Astrocyte (in vitro differentiated cells and primary cell): ENCODE data around the gene CREB3. TPM values are rescaled to one million over a fixed set of nuclear protein-coding genes. Genes with fewer than 3 reads are reported as not detected.

Source experiments
- DNase-seq: peaks from one replicate; pipeline ENCODE4 v3.0.0-alpha.2; 2010; ENCODE audit warnings: low read depth
- FAIRE-seq: peaks from 2 replicates; lab custom pipeline; 2011; peaks lifted over from hg19 to GRCh38; lab: Jason Lieb, UNC
- H2AFZ ChIP-seq: 2 replicates; pipeline ENCODE4 v1.6.0; 2012; ENCODE audit warnings: low read depth, low read length, inconsistent platforms
- H3K27ac ChIP-seq: 2 replicates; pipeline ENCODE4 v1.5.1; 2011; ENCODE audit warnings: low read depth, low read length, inconsistent platforms
- H3K27me3 ChIP-seq: 2 replicates; pipeline ENCODE4 v1.6.0; 2011; ENCODE audit warnings: low read length, inconsistent platforms; ENCODE audit not compliant: insufficient read depth
- H3K36me3 ChIP-seq: 2 replicates; pipeline ENCODE4 v1.5.1; 2011; ENCODE audit warnings: low read length, inconsistent platforms; ENCODE audit not compliant: insufficient read depth
- H3K4me1 ChIP-seq: 2 replicates; pipeline ENCODE4 v1.5.1; 2011; ENCODE audit warnings: low read length, inconsistent platforms; ENCODE audit not compliant: insufficient read depth
- H3K4me2 ChIP-seq: 2 replicates; pipeline ENCODE4 v1.6.0; 2012; ENCODE audit warnings: low read length, inconsistent platforms
- H3K4me3 ChIP-seq: 2 replicates; pipeline ENCODE4 v1.5.1; 2011; ENCODE audit warnings: low read depth, mild to moderate bottlenecking, low read length, inconsistent platforms; ENCODE audit not compliant: insufficient read depth
- H3K79me2 ChIP-seq: 2 replicates; pipeline ENCODE4 v1.6.0; 2012; ENCODE audit warnings: mild to moderate bottlenecking, low read length, inconsistent platforms; ENCODE audit not compliant: insufficient read depth
- H3K9ac ChIP-seq: 2 replicates; pipeline ENCODE4 v1.6.0; 2012; ENCODE audit warnings: mild to moderate bottlenecking, low read length, inconsistent platforms
- H3K9me3 ChIP-seq: 2 replicates; pipeline ENCODE4 v1.5.1; 2012; ENCODE audit warnings: low read depth, mild to moderate bottlenecking, low read length, inconsistent platforms; ENCODE audit not compliant: insufficient read depth
- H4K20me1 ChIP-seq: 2 replicates; pipeline ENCODE4 v1.6.0; 2012; ENCODE audit warnings: low read length, inconsistent platforms; ENCODE audit not compliant: insufficient read depth
- H3K27ac Mint-ChIP-seq: one replicate; pipeline ENCODE4 v1.8.0; 2021; ENCODE audit warnings: mild to moderate bottlenecking, mixed read lengths; ENCODE audit not compliant: unreplicated experiment
- H3K27me3 Mint-ChIP-seq: one replicate; pipeline ENCODE4 v1.8.0; 2021; ENCODE audit warnings: low read depth, mixed read lengths; ENCODE audit not compliant: unreplicated experiment
- H3K36me3 Mint-ChIP-seq: one replicate; pipeline ENCODE4 v1.8.0; 2021; ENCODE audit warnings: low read depth, mixed read lengths; ENCODE audit not compliant: unreplicated experiment
- H3K4me1 Mint-ChIP-seq: one replicate; pipeline ENCODE4 v1.8.0; 2021; ENCODE audit warnings: low read depth, mixed read lengths; ENCODE audit not compliant: unreplicated experiment
- H3K4me3 Mint-ChIP-seq: one replicate; pipeline ENCODE4 v1.8.0; 2021; ENCODE audit warnings: mild to moderate bottlenecking, moderate library complexity, mixed read lengths; ENCODE audit not compliant: unreplicated experiment
- H3K9me3 Mint-ChIP-seq: one replicate; pipeline ENCODE4 v1.8.0; 2021; ENCODE audit warnings: mild to moderate bottlenecking, mixed read lengths; ENCODE audit not compliant: unreplicated experiment
- EZH2 ChIP-seq: IDR thresholded peaks from 2 replicates; pipeline ENCODE4 v1.6.1; 2012; ENCODE audit warnings: mild to moderate bottlenecking, low read length, inconsistent platforms; ENCODE audit not compliant: insufficient read depth
- total RNA-seq: library from RNA; stranded (reverse); gene quantifications from 2 replicates; pipeline ENCODE4 v1.2.1, GENCODE V29; 2021
- TF ChIP-seq, protein P1 (sequence below): IDR thresholded peaks from 2 replicates; pipeline ENCODE4 v1.5.1; 2011; ENCODE audit warnings: low read depth, mild to moderate bottlenecking, inconsistent platforms, low read length, moderate library complexity; ENCODE audit not compliant: insufficient read depth

Gene CREB3
- total RNA-seq, 1 donor from 2014 or later, result 84.1 TPM

GRCh38 chr9:35686222-35687203, 46.0 kb upstream of the CREB3 start:
- Mint-ChIP-seq H3K27ac (peak overlapping the region; percentile 81), H3K27me3 (no peaks in the 10 kb centered on the region), H3K4me1 (peaks cover 57% of the 10 kb centered on the region)

GRCh38 chr9:35687306-35687705, 45.2 kb upstream of the CREB3 start:
- H3K27me3 Mint-ChIP-seq, result no peaks in the 10 kb centered on the region
- peaks cover 49% of the 10 kb centered on the region for H3K4me1 Mint-ChIP-seq
- peak overlapping the region; percentile 96 for H3K9ac ChIP-seq
- peaks cover 74% of the 10 kb centered on the region for H4K20me1 ChIP-seq
- H2AFZ ChIP-seq, result no peak overlapping the region
- DNase-seq (no peak), FAIRE-seq (no peak)
- H3K4me3 ChIP-seq, result peak overlapping the region; percentile 97
- H3K9me3 ChIP-seq, result no peaks in the 10 kb centered on the region
- no peaks in the 10 kb centered on the region for H3K9me3 Mint-ChIP-seq
- H3K27ac Mint-ChIP-seq, result peak overlapping the region; percentile 88
- peaks cover 55% of the 10 kb centered on the region for H3K36me3 ChIP-seq
- H3K4me2 ChIP-seq, result peak overlapping the region; percentile 100
- H3K27ac ChIP-seq, result peak overlapping the region; percentile 44
- peaks cover 67% of the 10 kb centered on the region for H3K79me2 ChIP-seq
- H3K36me3 Mint-ChIP-seq, result peaks cover 32% of the 10 kb centered on the region
- no peaks in the 10 kb centered on the region for H3K27me3 ChIP-seq
- H3K4me3 Mint-ChIP-seq, result peak overlapping the region; percentile 94
- peaks cover 64% of the 10 kb centered on the region for H3K4me1 ChIP-seq
- TF ChIP-seq, protein P1, sequence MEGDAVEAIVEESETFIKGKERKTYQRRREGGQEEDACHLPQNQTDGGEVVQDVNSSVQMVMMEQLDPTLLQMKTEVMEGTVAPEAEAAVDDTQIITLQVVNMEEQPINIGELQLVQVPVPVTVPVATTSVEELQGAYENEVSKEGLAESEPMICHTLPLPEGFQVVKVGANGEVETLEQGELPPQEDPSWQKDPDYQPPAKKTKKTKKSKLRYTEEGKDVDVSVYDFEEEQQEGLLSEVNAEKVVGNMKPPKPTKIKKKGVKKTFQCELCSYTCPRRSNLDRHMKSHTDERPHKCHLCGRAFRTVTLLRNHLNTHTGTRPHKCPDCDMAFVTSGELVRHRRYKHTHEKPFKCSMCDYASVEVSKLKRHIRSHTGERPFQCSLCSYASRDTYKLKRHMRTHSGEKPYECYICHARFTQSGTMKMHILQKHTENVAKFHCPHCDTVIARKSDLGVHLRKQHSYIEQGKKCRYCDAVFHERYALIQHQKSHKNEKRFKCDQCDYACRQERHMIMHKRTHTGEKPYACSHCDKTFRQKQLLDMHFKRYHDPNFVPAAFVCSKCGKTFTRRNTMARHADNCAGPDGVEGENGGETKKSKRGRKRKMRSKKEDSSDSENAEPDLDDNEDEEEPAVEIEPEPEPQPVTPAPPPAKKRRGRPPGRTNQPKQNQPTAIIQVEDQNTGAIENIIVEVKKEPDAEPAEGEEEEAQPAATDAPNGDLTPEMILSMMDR, result no peak
- no peak for TF ChIP-seq EZH2

More at GRCh38 chr9:35686222-35687203, 46.0 kb upstream of the CREB3 start:
- FAIRE-seq (no peak), DNase-seq (peak; percentile 53)
- H3K27ac ChIP-seq, result peak overlapping the region; percentile 17
- Mint-ChIP-seq H3K9me3 (no peaks in the 10 kb centered on the region), H3K4me3 (peak overlapping the region; percentile 94), H3K36me3 (peaks cover 36% of the 10 kb centered on the region)
- H3K4me2 ChIP-seq, result peak overlapping the region; percentile 100
- peaks cover 67% of the 10 kb centered on the region for H3K79me2 ChIP-seq
- H3K27me3 ChIP-seq, result no peaks in the 10 kb centered on the region
- no peak overlapping the region for H2AFZ ChIP-seq
- peaks cover 65% of the 10 kb centered on the region for H3K4me1 ChIP-seq
- peak overlapping the region; percentile 97 for H3K4me3 ChIP-seq
- peaks cover 58% of the 10 kb centered on the region for H3K36me3 ChIP-seq
- peak overlapping the region; percentile 96 for H3K9ac ChIP-seq
- peaks cover 82% of the 10 kb centered on the region for H4K20me1 ChIP-seq
- TF ChIP-seq, protein P1, result no peak
- TF ChIP-seq EZH2, result no peak
- no peaks in the 10 kb centered on the region for H3K9me3 ChIP-seq
